Lower leg skin (tissue), 4 donors: ENCODE results near the gene BBS9. TPM values are rescaled to one million over a fixed set of nuclear protein-coding genes. Genes with fewer than 3 reads are reported as not detected.

ENCODE experiments used
- DNase-seq, 2 donors: peaks; one replicate each; pipeline ENCODE4 v3.0.0-alpha.2; 2019; ENCODE audit warnings: low spot score in 2 of 2
- H3K4me3 ChIP-seq: fragments of 200-600 bp; sonication (generic); 2 replicates; pipeline ENCODE4 v1.5.1; 2017; ENCODE audit warnings: mild to moderate bottlenecking, low read depth; ENCODE audit not compliant: poor library complexity, severe bottlenecking
- CTCF ChIP-seq, 3 donors: fragments of 450-650 bp; IDR thresholded peaks; one replicate each; pipeline ENCODE4 v1.5.1; 2016; ENCODE audit warnings: antibody characterized with exemption in 3 of 3, mild to moderate bottlenecking in 3 of 3, moderate library complexity in 2 of 3
- POLR2A ChIP-seq, 2 donors: fragments of 450-650 bp; IDR thresholded peaks; one replicate each; pipeline ENCODE4 v1.6.1; 2016 to 2017; ENCODE audit warnings: antibody characterized with exemption in 2 of 2, mild to moderate bottlenecking in 1 of 2, moderate library complexity in 1 of 2
- WGBS, 2 donors: methylation state at CpG; one replicate each; pipeline ENCODE4 v1.1.5; 2018; 5-methylcytosine and 5-hydroxymethylcytosine counted together
- intact Hi-C: fragments of 100-400 bp; cut with DNase I; formaldehyde crosslinking; loops from one replicate; pipeline ENCODE4 v1.15.0; 2023; ENCODE audit warnings: low total_unique reads
- total RNA-seq, 4 donors: library from RNA; depleted of rRNA; stranded (reverse); fragments of >200 nt; gene quantifications; one replicate each; pipeline ENCODE4 v1.1.0, GENCODE V29; 2016

Gene BBS9
- total RNA-seq, 4 donors from 2014 or later = 10.1 to 25.1 (median 11.2) TPM

GRCh38 chr7:33589911-33590310, 460.5 kb downstream of the BBS9 start:
- no peak overlapping the region for H3K4me3 ChIP-seq
- no peak for DNase-seq
- intact Hi-C loops = loop anchor here (5.0 kb wide), 1 partner anchor 1247 kb away; no protein-coding TSS in a partner anchor
- TF ChIP-seq CTCF (IDR thresholded peaks at IDR 0.05) (no peak), POLR2A (IDR thresholded peaks at IDR 0.05) (no peak)
- WGBS, 2 donors = 98% methylated on average over 2 of the region's 2 CpGs

- no peak for TF ChIP-seq CTCF (IDR thresholded peaks at IDR 0.05)
- no peak for TF ChIP-seq POLR2A (IDR thresholded peaks at IDR 0.05)
- no peak overlapping the region for H3K4me3 ChIP-seq
- DNase-seq = no peak
- intact Hi-C loops = loop anchor here (5.0 kb wide), 1 partner anchor 1246 kb away; no protein-coding TSS in a partner anchor
Measured at GRCh38 chr7:33590916-33591315, 461.6 kb downstream of the BBS9 start.

DNA sequence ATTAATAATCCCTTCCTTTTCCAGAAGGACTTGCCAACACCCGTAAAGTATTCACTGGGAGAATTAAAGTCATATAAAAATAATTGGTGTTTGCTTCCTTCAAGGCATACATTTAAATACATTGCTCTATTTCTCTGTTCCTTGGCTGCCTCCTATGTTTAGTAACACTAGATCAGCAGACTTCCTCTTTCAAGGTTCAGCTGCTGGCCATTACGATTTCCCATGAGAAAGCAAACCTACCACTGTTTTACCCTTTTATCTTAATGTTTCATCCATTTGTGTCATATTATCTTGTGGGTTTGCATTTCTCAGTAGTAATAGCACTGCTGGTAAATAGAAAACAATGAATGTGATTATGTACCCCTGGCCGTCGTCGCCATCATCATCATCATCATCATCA, 462.1 kb downstream of the BBS9 start:
- intact Hi-C loops = loop anchor here (5.0 kb wide), 1 partner anchor 1246 kb away; no protein-coding TSS in a partner anchor
- WGBS, 2 donors = 67 to 71% methylated on average over 5 of the region's 5 CpGs
- DNase-seq = no peak

DNA sequence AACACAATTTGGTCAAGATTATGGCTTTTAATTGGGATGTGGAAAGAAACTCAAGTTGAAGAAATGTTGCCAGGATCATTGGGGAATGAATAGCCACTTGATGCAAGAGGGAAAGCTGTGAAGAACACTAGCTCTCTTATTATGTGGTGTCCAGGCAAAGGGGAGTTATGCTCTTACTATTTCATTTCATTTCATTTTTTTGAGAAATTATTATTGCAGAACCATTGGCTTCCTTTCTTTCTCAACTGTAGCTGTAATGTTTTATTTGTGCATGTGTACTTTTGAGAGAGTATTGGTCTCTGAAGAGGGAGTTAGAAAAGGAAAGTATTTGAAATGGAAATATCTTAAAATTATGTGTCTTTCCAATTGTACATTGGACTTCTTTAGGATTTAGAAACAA, 463.4 kb downstream of the BBS9 start:
- no peak for DNase-seq
- H3K4me3 ChIP-seq = no peak overlapping the region
- no peak for TF ChIP-seq POLR2A (IDR thresholded peaks at IDR 0.05)
- TF ChIP-seq CTCF (IDR thresholded peaks at IDR 0.05) = no peak
- intact Hi-C loops = loop anchor here (5.0 kb wide), 1 partner anchor 1245 kb away; no protein-coding TSS in a partner anchor

More for the DNA sequence above, 462.1 kb downstream of the BBS9 start:
- TF ChIP-seq CTCF (IDR thresholded peaks at IDR 0.05) = no peak
- no peak for TF ChIP-seq POLR2A (IDR thresholded peaks at IDR 0.05)
- H3K4me3 ChIP-seq = no peak overlapping the region

DNA sequence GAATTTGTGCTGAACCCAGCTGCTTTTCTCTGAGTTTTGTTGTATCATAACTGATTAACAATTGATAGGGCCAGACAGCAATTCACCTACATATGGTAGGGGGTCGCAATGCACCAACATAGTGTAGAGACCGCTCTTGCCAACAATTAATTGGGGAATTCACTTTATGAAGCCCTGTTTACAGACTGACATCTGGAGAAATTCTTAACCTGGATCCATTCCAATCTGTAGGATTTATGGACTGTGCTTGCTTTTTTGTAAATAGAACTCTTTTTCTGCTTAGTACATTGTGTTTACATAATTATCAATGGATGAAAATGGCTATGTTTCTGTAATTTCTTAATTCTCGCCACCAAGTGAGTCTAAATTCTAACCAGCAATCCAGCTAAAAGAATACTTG, 464.2 kb downstream of the BBS9 start:
- TF ChIP-seq CTCF (IDR thresholded peaks at IDR 0.05) (no peak), POLR2A (IDR thresholded peaks at IDR 0.05) (no peak)
- intact Hi-C loops = loop anchor here (5.0 kb wide), 1 partner anchor 1244 kb away; no protein-coding TSS in a partner anchor
- H3K4me3 ChIP-seq = no peak overlapping the region
- DNase-seq = no peak
- 64 to 76% methylated on average over 3 of the region's 3 CpGs for WGBS, 2 donors

- no peak for TF ChIP-seq POLR2A (IDR thresholded peaks at IDR 0.05)
- TF ChIP-seq CTCF (IDR thresholded peaks at IDR 0.05) = no peak
- no peak for DNase-seq
- intact Hi-C loops = no loop called here
Measured at GRCh38 chr7:33596686-33597085, 467.3 kb downstream of the BBS9 start.

More at GRCh38 chr7:33596686-33597085, 467.3 kb downstream of the BBS9 start:
- H3K4me3 ChIP-seq = no peak overlapping the region
